GM21576 (cell line): ENCODE results near the gene NPW.
A peak's percentile ranks its signal among the peaks of the same experiment; 100 is the strongest.

ENCODE experiments used
- ATAC-seq: cut with Tn5 transposase; IDR thresholded peaks from one replicate; pipeline ENCODE4 v1.9.1; 2021; ENCODE audit warnings: mild to moderate bottlenecking, moderate library complexity; ENCODE audit not compliant: unreplicated experiment

NPW gene

DNA sequence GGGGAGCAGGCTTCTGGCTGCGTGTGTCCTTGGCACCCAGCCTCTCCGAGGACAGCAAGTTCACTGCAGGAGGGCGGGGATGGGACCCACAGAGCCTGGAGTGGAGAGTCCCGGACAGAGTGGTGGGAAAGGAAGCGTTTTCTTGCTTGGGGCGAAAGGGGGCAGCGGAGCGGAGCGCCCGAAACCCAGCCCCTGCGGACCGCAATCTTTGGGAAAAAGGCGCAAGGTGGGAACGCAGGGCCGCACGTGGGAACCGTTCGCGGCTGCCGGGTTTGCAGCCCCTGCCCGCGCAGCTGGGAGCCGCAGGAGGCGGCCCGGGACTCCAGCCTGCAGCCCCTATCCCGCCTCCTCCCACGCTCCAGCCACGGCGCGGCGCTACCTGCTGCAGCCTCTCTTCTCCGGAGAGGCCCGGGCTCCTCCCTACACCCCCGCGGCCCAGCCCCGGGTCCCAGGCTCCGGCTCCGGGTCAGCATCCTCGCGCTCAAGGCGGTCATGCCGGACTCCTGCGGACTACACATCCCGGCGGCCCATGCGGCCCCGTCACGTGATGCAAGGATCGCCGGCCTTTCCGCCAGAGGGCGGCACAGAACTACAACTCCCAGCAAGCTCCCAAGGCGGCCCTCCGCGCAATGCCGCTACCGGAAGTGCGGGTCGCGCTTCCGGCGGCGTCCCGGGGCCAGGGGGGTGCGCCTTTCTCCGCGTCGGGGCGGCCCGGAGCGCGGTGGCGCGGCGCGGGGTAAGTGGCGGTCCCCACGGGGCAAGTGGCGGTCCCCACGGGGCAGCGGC lies 27.9 kb downstream of the NPW start, which contains the start of the genes NTHL1 and TSC2:
NTHL1 (minus strand) TSS at position 505 of the 786 bp plus-strand sequence; CDS start at position 494, 11 bp downstream.
TSC2 (plus strand) TSS at position 656 of the 786 bp plus-strand sequence. CDS start 631 bp downstream, outside the sequence.
- peak; percentile 75 for ATAC-seq

DNA sequence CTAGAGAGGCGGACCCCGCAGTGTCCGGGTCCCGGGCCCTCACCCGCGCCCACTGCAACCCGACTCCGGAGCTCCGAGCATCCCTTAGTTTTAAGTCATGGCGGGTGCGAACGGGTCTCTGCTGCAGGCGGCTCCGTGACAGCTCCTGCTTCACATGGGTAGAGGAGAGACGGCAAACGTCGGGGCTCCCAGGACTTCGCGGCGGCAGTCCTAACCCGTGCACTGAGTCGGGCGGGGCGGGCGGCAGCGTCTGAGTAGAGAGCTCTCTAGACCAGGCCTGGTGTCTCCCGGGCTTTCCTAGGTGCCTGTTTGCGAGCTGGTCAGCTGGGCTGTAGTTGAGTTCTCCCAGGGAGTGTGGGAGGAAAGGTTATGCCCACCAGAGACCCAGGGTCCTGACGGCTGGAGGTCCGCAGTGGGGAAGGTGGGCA lies 28.5 kb downstream of the NPW start:
- ATAC-seq: no peak

DNA sequence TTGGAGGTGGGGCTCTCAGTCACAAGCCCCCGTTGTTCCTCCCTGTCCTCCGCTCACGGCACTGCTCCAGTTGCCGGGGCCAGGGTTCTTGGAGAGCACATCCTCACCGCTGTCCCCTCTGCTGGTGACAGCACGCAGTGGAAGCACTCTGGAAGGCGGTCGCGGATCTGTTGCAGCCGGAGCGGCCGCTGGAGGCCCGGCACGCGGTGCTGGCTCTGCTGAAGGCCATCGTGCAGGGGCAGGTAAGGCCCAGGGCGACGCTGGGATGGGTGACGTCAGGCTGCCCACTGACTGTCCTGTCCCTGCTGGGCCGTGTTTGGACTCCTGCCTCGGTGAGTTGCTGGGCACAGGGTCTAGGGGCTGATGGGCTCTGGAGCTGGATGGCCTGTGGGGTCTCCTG lies 33.6 kb downstream of the NPW start:
- no peak for ATAC-seq

DNA sequence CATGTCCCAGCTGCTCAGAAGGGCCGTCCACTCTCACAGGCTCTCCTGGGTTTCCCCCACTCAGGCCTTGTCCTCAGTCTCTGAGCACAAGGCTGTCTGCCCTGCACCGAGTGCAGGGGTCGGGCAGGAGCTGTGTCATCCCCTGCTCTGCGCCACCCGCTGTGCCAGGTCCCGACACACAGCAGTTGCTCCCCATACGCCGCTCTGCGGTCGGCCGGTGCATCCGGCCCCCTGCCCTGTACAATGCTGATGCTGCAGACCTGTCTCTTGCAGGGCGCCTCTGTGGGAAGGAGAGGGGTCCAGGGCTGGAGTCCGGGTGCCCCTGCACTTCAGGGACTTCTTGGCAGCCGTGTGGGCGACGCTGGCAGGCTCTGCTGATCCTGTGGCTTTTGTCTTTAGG lies 34.3 kb downstream of the NPW start:
- ATAC-seq: no peak

DNA sequence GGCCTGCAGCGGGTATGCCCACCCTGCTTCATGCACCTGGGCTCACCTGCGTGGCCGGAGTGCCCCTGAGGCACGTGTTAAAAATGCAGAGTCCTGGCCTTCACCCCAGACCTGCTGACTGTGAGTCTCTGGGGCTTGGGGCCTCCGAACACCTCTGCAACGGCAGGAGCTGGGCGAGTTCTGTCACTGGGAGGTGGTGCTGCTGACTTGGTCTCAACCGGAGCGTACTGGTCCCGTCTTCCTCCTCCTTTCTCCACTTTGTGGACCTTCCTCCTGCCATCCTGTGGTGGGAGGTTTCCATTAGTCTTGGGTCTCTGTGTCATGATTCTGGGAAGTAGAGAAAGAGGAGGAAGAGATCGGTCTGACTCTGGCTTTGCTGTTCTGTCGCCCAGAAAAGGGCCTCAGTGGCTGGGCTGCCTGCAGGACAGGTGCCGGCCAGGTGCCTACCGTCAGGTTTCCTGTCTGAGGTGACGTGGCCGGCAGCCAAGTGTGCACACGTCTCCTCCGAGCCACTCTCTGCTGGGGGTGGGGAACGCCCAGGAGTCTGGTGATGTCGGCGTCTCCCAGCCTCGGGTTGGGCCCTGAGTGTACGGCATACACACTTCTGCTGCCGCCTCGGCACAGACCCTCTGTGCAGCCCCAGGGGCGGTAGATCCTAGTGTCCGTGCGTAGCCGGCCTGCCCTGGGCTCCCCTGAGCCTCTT lies 35.1 kb downstream of the NPW start:
- ATAC-seq: no peak

DNA sequence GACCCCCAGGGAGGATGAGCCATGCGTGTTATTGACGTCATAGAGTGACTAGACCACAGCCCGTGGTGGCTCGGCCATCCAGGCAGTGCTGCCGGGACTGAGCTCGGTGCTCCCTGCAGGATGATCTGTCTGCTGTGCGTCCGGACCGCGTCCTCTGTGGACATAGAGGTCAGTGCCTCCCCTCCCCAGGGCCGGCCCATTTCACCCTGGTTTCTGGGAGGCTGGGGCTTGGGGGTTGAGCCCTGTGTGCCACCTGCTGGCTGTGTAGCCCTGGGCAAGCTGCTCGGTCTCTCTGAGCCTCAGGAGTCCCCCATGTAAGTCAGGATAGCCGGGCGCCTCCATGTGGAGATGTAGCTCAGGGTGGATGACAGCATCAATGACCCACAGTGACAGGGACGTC lies 36.5 kb downstream of the NPW start:
- ATAC-seq: no peak

DNA sequence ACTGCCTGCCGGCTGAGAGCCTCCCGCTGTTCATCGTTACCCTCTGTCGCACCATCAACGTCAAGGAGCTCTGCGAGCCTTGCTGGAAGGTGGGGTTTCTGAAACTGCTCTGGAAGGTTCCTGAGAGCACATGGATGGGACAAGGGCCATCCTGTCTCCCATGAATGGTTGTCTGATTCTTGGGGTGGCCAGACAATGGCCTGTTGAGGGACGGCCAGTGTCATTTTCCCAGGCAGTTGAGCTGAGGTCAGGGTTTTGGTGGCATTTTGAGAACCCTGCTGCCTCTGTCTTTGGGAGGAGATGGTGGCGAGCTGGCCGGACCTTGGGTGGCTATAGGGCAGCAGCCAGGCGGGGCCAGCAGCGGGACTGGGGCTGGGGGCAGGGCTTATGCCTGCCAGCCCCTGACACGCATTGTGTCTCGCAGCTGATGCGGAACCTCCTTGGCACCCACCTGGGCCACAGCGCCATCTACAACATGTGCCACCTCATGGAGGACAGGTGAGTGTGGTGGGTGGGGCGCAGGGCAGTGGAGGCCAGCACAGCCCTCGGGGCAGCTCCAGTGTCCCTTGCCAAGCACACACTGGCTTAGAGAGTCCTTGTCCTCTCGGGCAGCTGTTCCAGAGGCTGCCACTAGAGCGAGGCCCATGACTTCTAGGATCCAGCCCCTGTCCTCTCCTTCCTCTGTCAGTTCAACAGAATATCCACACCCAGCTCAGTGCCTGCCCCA lies 37.3 kb downstream of the NPW start:
- ATAC-seq: no peak

DNA sequence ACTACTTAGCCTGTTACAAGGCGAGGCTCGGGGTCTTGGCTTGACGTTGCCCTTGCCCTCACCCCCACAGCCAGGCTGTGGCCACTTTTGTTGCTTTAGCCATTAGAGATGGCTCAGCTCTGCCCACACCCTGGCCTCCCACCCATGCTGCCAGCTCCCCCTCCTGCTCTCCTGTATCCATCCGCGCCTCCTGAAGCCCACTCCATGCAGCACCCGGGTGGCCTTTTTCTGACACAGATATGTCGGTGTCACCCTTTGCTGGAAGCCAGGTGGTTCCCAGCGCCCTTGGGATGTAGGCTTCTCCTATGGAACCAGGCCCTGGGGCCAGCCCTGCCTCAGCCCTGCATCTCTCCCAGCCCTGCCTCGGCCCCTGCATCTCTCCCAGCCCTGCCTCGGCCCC lies 37.9 kb downstream of the NPW start:
- no peak for ATAC-seq

DNA sequence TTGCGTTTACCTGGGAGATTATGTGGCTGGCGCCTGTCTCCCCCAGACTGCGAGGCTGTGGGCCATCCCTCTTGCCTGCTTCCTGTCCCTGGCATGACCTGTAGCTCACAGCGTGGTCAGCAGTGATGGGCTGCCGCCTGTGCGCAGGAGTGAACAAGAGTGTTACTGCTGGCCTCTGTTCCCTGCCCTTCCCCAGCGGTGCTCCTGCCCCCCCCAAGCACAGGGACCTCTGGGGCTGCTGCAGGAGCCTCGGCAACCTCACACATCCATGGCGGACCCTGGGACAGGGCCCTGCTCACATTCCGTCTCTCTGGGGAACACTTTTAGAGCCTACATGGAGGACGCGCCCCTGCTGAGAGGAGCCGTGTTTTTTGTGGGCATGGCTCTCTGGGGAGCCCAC lies 38.8 kb downstream of the NPW start:
- no peak for ATAC-seq

DNA sequence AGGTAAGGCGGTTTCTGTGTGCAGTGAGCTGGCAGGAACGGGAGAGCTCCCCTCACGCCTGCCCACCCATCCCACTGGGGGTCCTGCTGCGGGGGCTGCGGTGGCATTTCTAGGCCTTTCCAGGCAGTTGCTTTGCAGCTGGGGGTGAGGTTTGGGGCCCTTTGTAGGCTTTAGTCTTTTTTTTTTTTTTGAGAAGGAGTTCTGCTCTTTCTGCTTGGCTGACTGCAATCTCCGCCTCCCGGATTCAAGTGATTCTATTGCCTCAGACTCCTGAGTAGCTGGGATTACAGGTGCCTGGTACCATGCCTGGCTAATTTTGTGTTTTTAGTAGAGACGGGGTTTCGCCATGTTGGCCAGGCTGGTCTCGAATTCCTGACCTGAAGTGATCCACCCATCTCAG lies 39.3 kb downstream of the NPW start:
- ATAC-seq: no peak

DNA sequence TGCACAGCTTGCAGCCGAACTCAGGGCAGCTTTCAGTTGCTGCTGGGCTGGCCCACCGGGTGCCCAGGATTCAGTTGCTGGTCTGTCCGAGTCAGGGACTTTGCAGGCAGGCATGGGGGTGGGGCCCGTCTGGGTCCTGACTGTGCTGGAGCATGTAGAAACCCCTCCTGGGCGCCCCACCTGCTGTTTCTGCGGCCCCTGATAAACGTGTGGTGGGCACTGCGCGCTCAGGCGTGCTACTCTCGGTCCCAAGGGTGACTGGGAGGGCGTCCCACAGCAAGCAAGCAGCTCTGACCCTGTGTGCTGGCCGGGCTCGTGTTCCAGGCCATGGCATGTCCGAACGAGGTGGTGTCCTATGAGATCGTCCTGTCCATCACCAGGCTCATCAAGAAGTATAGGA lies 40.8 kb downstream of the NPW start:
- no peak for ATAC-seq

DNA sequence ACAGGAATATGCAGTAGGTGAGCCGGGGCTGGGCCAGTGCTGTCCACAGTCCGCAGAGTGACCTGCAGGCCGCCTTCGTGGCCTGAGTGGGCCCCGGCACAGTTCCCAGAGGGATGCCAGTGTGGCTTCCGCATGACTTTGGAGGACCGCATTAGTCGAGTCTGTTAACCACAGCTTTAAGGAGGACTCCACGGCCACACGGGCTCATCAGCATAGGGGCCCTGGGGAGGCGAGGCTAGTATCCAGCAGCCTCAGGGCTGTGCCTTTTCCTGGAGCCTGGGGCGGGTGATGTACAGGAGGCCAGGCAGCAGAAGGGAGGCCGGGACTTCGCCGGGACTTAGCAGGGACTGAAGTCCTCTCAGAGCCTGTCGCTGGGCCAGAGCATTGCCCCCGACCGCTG lies 41.4 kb downstream of the NPW start:
- ATAC-seq: no peak

DNA sequence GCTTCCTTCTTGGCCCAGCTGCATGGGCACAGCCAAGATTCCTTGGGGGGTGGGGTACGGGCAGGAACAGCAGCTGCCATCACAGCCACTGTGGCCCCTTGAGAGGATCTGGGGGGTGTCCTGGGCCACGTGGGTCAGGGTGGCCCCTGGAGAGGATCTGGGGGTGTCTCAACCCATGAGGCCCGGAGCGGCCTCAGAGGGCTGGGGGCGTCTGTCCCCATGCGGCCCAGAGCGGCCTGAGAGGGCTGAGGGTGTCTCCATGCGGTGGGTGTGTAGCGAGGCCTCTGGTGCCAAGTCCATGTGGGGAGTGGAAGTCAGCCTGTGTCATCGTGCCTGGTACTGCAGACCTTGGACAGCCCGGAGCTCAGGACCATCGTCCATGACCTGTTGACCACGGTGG lies 41.9 kb downstream of the NPW start:
- ATAC-seq: no peak

DNA sequence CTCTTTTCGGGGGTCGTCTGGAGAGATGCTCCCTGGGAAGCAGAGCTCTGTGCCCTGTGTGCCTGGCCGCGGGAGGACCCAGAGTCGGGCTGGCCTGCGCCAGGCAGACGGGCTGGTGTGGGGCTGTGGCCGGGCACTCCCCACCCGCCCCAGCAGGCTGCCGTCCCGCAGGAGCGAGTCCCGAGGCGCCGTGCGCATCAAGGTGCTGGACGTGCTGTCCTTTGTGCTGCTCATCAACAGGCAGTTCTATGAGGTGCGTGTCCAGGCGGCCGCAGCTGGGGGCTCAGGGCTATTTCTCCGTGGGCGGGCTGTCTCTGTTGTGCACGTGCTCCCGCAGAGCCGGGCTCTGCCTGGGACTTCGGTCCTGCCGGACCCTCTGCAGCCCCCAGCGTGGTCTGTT lies 43.2 kb downstream of the NPW start:
- no peak for ATAC-seq

DNA sequence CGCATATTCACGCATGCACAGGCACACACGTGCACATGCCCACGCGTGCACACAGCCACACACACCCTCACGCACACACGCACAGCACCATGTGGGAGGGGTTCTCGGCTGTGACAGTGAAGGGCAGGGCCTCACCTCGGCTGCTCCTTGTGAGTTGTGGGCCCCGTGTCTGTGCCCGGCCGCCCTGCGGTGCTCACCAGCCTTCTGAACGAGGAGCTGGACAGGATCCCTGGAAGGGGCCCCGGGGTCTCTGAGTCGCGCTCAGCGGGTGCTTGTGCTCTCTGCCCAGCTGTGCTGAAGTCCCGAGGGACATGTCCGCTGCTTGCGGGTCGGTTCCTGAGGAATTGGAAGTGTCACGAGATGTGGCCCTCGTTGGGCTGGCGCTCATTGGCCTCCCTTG lies 44.3 kb downstream of the NPW start:
- no peak for ATAC-seq

DNA sequence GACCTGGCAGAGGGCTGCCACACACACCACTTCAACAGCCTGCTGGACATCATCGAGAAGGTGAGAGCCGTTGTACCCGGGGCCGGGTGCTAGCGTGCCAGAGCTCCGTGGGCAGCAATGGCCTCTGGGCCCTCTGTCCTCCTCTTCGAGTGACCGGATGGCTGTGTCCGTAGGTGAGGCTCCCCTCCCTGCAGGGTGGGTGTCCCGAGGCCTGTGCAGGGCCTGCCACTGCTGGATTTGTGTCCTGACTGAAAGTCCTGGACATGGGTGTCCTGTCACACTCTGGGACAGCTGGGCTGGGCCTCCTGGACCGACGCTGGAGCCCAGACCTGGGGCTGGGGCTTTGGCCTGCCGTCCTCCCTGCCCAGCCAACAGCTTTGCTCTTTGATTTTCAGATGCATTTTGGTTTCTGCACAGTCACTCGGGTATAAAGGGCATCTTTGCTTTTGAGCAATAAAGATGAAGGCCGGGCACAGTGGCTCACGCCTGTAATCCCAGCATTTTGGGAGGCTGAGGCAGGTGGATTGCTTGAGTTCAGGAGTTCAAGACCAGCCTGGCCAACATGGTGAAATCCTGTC lies 44.9 kb downstream of the NPW start:
- no peak for ATAC-seq

DNA sequence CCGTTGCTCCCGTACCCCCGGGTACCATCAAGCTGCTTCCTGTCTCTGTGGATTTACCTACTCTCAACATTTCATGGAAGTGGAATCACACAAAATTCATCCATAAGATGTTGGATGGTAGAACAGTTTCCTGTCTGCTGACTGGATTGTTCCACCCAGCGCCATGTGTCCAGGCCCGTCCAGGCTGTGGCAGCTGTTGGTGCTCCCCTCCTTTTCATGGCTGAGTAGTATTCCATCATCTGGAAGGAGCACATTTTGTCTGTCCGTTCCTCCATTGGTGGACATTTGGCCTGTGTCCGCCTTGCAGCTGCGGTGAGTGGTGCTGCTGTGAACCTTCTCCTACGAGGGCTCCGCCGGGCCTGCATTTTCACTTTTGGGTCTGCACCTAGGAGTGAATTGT lies 46.6 kb downstream of the NPW start:
- ATAC-seq: no peak
